ENCODE data around the gene CD72. TPM values are rescaled to one million over a fixed set of nuclear protein-coding genes. Genes with fewer than 3 reads are reported as not detected.
"Not testable (repeated sequence)": the region's sequence is repeated elsewhere in the genome, so short reads cannot be mapped to it uniquely, and the experiment has no call there.

CD72 gene
- total RNA-seq, 1 donor from 2014 or later: 1.1 TPM

- Mint-ChIP-seq H3K9me3 (ENCODE audit: low read depth) (no peaks in the 10 kb centered on the region), H3K4me3 (ENCODE audit: unreplicated experiment) (no peak overlapping the region), H3K27ac (ENCODE audit: unreplicated experiment) (no peak overlapping the region), H3K4me1 (ENCODE audit: low read depth) (no peaks in the 10 kb centered on the region), H3K27me3 (ENCODE audit: low read depth) (peaks cover 1% of the 10 kb centered on the region), H3K36me3 (ENCODE audit: low read depth) (peaks cover 4% of the 10 kb centered on the region)
- no peak for TF ChIP-seq CTCF (IDR thresholded peaks at IDR 0.05)
- DNase-seq (ENCODE audit: low spot score): no peak
These were observed 21.4 kb upstream of the CD72 start for GRCh38 chr9:35639631-35640030.

GRCh38 chr9:35639225-35639624 is 21.0 kb upstream of the CD72 start:
- H3K9me3 Mint-ChIP-seq (ENCODE audit: low read depth); H3K36me3 Mint-ChIP-seq (ENCODE audit: low read depth); H3K4me1 Mint-ChIP-seq (ENCODE audit: low read depth); H3K27me3 Mint-ChIP-seq (ENCODE audit: low read depth); DNase-seq (ENCODE audit: low spot score); H3K27ac Mint-ChIP-seq (ENCODE audit: unreplicated experiment); H3K4me3 Mint-ChIP-seq (ENCODE audit: unreplicated experiment): not testable (repeated sequence)

GRCh38 chr9:35638751-35639150 is 20.5 kb upstream of the CD72 start:
- not testable (repeated sequence) for H3K36me3 Mint-ChIP-seq (ENCODE audit: low read depth); H3K27me3 Mint-ChIP-seq (ENCODE audit: low read depth); H3K27ac Mint-ChIP-seq (ENCODE audit: unreplicated experiment); DNase-seq (ENCODE audit: low spot score); H3K9me3 Mint-ChIP-seq (ENCODE audit: low read depth); H3K4me3 Mint-ChIP-seq (ENCODE audit: unreplicated experiment); H3K4me1 Mint-ChIP-seq (ENCODE audit: low read depth)

GRCh38 chr9:35637427-35637955 is 19.3 kb upstream of the CD72 start:
- H3K4me3 Mint-ChIP-seq (ENCODE audit: unreplicated experiment): not testable (repeated sequence)

GRCh38 chr9:35636877-35637246 is 18.6 kb upstream of the CD72 start:
- not testable (repeated sequence) for H3K4me3 Mint-ChIP-seq (ENCODE audit: unreplicated experiment); H3K36me3 Mint-ChIP-seq (ENCODE audit: low read depth); H3K9me3 Mint-ChIP-seq (ENCODE audit: low read depth); H3K27me3 Mint-ChIP-seq (ENCODE audit: low read depth); H3K4me1 Mint-ChIP-seq (ENCODE audit: low read depth); DNase-seq (ENCODE audit: low spot score); H3K27ac Mint-ChIP-seq (ENCODE audit: unreplicated experiment)

More at GRCh38 chr9:35637427-35637955, 19.3 kb upstream of the CD72 start:
- H3K36me3 Mint-ChIP-seq (ENCODE audit: low read depth); H3K4me1 Mint-ChIP-seq (ENCODE audit: low read depth); H3K9me3 Mint-ChIP-seq (ENCODE audit: low read depth); H3K27ac Mint-ChIP-seq (ENCODE audit: unreplicated experiment); H3K27me3 Mint-ChIP-seq (ENCODE audit: low read depth); DNase-seq (ENCODE audit: low spot score): not testable (repeated sequence)

GRCh38 chr9:35636135-35636876 is 18.1 kb upstream of the CD72 start:
- no peak for TF ChIP-seq CTCF (IDR thresholded peaks at IDR 0.05)
- Mint-ChIP-seq H3K27ac (ENCODE audit: unreplicated experiment) (no peak overlapping the region), H3K9me3 (ENCODE audit: low read depth) (no peaks in the 10 kb centered on the region), H3K36me3 (ENCODE audit: low read depth) (peaks cover 4% of the 10 kb centered on the region), H3K4me1 (ENCODE audit: low read depth) (no peaks in the 10 kb centered on the region), H3K4me3 (ENCODE audit: unreplicated experiment) (no peak overlapping the region), H3K27me3 (ENCODE audit: low read depth) (peaks cover 1% of the 10 kb centered on the region)
- no peak for DNase-seq (ENCODE audit: low spot score)

- no peak overlapping the region for H3K27ac Mint-ChIP-seq (ENCODE audit: unreplicated experiment)
- peaks cover 1% of the 10 kb centered on the region for H3K27me3 Mint-ChIP-seq (ENCODE audit: low read depth)
- H3K4me1 Mint-ChIP-seq (ENCODE audit: low read depth): no peaks in the 10 kb centered on the region
- no peak for DNase-seq (ENCODE audit: low spot score)
- H3K36me3 Mint-ChIP-seq (ENCODE audit: low read depth): peaks cover 4% of the 10 kb centered on the region
- no peak for TF ChIP-seq CTCF (IDR thresholded peaks at IDR 0.05)
- no peak overlapping the region for H3K4me3 Mint-ChIP-seq (ENCODE audit: unreplicated experiment)
- no peaks in the 10 kb centered on the region for H3K9me3 Mint-ChIP-seq (ENCODE audit: low read depth)
These were observed 17.5 kb upstream of the CD72 start for GRCh38 chr9:35635730-35636129.

Measured in chondrocyte (in vitro differentiated cells).